Raji (cell line): Measurements from ENCODE around the gene PDZRN3.

Experiments
- POLR2A ChIP-seq: IDR thresholded peaks from 2 replicates; pipeline ENCODE4 v1.6.1; 2011; ENCODE audit warnings: low read depth, low read length, control low read depth; ENCODE audit not compliant: insufficient read depth

The PDZRN3 gene

GRCh38 chr3:73459711-73460110, 165.0 kb downstream of the PDZRN3 start:
- no peak for TF ChIP-seq POLR2A

- no peak for TF ChIP-seq POLR2A
Observed at GRCh38 chr3:73453666-73454065, 171.1 kb downstream of the PDZRN3 start.

- TF ChIP-seq POLR2A, result no peak
Observed at GRCh38 chr3:73452729-73453128, 172.0 kb downstream of the PDZRN3 start.

- no peak for TF ChIP-seq POLR2A
Observed at GRCh38 chr3:73451301-73451944, 173.3 kb downstream of the PDZRN3 start.

GRCh38 chr3:73449774-73450173, 175.0 kb downstream of the PDZRN3 start:
- TF ChIP-seq POLR2A, result no peak

GRCh38 chr3:73448761-73449301, 175.9 kb downstream of the PDZRN3 start:
- TF ChIP-seq POLR2A, result no peak

GRCh38 chr3:73448041-73448440, 176.7 kb downstream of the PDZRN3 start:
- TF ChIP-seq POLR2A, result no peak

- TF ChIP-seq POLR2A, result no peak
Observed at GRCh38 chr3:73447111-73447510, 177.6 kb downstream of the PDZRN3 start.

- no peak for TF ChIP-seq POLR2A
Observed at GRCh38 chr3:73446467-73447110, 178.2 kb downstream of the PDZRN3 start.

- TF ChIP-seq POLR2A, result no peak
Observed at GRCh38 chr3:73442886-73443285, 181.9 kb downstream of the PDZRN3 start.

GRCh38 chr3:73442152-73442551, 182.6 kb downstream of the PDZRN3 start:
- TF ChIP-seq POLR2A, result no peak

GRCh38 chr3:73437828-73438227, 186.9 kb downstream of the PDZRN3 start:
- no peak for TF ChIP-seq POLR2A

GRCh38 chr3:73435055-73435454, 189.7 kb downstream of the PDZRN3 start:
- no peak for TF ChIP-seq POLR2A

GRCh38 chr3:73433687-73434086, 191.1 kb downstream of the PDZRN3 start:
- TF ChIP-seq POLR2A, result no peak

GRCh38 chr3:73433079-73433478, 191.7 kb downstream of the PDZRN3 start:
- no peak for TF ChIP-seq POLR2A

GRCh38 chr3:73432706-73433032, 192.1 kb downstream of the PDZRN3 start:
- no peak for TF ChIP-seq POLR2A
